ENCODE results near the gene PSMG3.
A peak's percentile ranks its signal among the peaks of the same experiment; 100 is the strongest.

PSMG3 gene

GRCh38 chr7:1580422-1581030 is 10.7 kb upstream of the PSMG3 start:
- Histone ChIP-seq H3K4me3 (ENCODE audit: low read depth, low read length) (no peak overlapping the region), H3K9me3 (ENCODE audit: severe bottlenecking) (no peaks in the 10 kb centered on the region), H3K36me3 (no peaks in the 10 kb centered on the region), H3K27me3 (ENCODE audit: insufficient read depth, low read depth, severe bottlenecking) (no peaks in the 10 kb centered on the region), H3K27ac (peak overlapping the region; percentile 11; the same call in 1 of the 2 replicates)
- TF ChIP-seq CTCF (IDR thresholded peaks at IDR 0.05; ENCODE audit: low read depth, low read length), result no peak
- DNase-seq, result peak; percentile 41

- Histone ChIP-seq H3K27ac (peak overlapping the region; percentile 11), H3K4me3 (ENCODE audit: low read depth, low read length) (no peak overlapping the region), H3K27me3 (ENCODE audit: insufficient read depth, low read depth, severe bottlenecking) (no peaks in the 10 kb centered on the region), H3K9me3 (ENCODE audit: severe bottlenecking) (no peaks in the 10 kb centered on the region), H3K36me3 (no peaks in the 10 kb centered on the region)
- peak; percentile 94 for TF ChIP-seq CTCF (IDR thresholded peaks at IDR 0.05; ENCODE audit: low read depth, low read length)
- DNase-seq, result peak; percentile 86
Measured at GRCh38 chr7:1579481-1580421, 9.9 kb upstream of the PSMG3 start.

GRCh38 chr7:1578513-1578912 is 8.7 kb upstream of the PSMG3 start:
- no peak overlapping the region for H3K4me3 ChIP-seq (ENCODE audit: low read depth, low read length)
- no peak for DNase-seq
- TF ChIP-seq CTCF (IDR thresholded peaks at IDR 0.05; ENCODE audit: low read depth, low read length), result no peak
- H3K9me3 ChIP-seq (ENCODE audit: severe bottlenecking), result no peaks in the 10 kb centered on the region
- H3K27me3 ChIP-seq (ENCODE audit: insufficient read depth, low read depth, severe bottlenecking), result no peaks in the 10 kb centered on the region
- H3K36me3 ChIP-seq, result no peaks in the 10 kb centered on the region
- no peak overlapping the region for H3K27ac ChIP-seq

- Histone ChIP-seq H3K27ac (no peak overlapping the region), H3K4me3 (ENCODE audit: low read depth, low read length) (no peak overlapping the region), H3K36me3 (no peaks in the 10 kb centered on the region), H3K27me3 (ENCODE audit: insufficient read depth, low read depth, severe bottlenecking) (no peaks in the 10 kb centered on the region), H3K9me3 (ENCODE audit: severe bottlenecking) (no peaks in the 10 kb centered on the region)
- TF ChIP-seq CTCF (IDR thresholded peaks at IDR 0.05; ENCODE audit: low read depth, low read length), result no peak
- no peak for DNase-seq
Measured at GRCh38 chr7:1576521-1577253, 6.9 kb upstream of the PSMG3 start.

GRCh38 chr7:1575809-1576208 is 6.0 kb upstream of the PSMG3 start:
- no peak overlapping the region for H3K27ac ChIP-seq
- H3K9me3 ChIP-seq (ENCODE audit: severe bottlenecking), result no peaks in the 10 kb centered on the region
- TF ChIP-seq CTCF (IDR thresholded peaks at IDR 0.05; ENCODE audit: low read depth, low read length), result no peak

More at GRCh38 chr7:1575809-1576208, 6.0 kb upstream of the PSMG3 start:
- Histone ChIP-seq H3K36me3 (0 out of 2 replicates have a peak, but pooled peaks cover 3% of the 10 kb centered on the region), H3K4me3 (ENCODE audit: low read depth, low read length) (no peak overlapping the region), H3K27me3 (ENCODE audit: insufficient read depth, low read depth, severe bottlenecking) (no peaks in the 10 kb centered on the region)
- no peak for DNase-seq

Data from WERI-Rb-1 (cell line).